HG03139 (cell line): ENCODE measurements around the gene ZNF436.

Experiments used
- ATAC-seq: cut with Tn5 transposase; IDR thresholded peaks from one replicate; pipeline ENCODE4 v1.9.1; 2021; ENCODE audit not compliant: unreplicated experiment

The ZNF436 gene

GRCh38 chr1:23367791-23368561 is 1.7 kb downstream of the ZNF436 start:
- peak; percentile 73 for ATAC-seq

GRCh38 chr1:23367451-23367790 is 2.2 kb downstream of the ZNF436 start:
- no peak for ATAC-seq

GRCh38 chr1:23366598-23366997 is 3.0 kb downstream of the ZNF436 start:
- no peak for ATAC-seq

GRCh38 chr1:23366146-23366545 is 3.5 kb downstream of the ZNF436 start:
- ATAC-seq = no peak

- no peak for ATAC-seq
These were observed 7.4 kb downstream of the ZNF436 start for GRCh38 chr1:23362218-23362713.

- ATAC-seq = no peak
These were observed 11.2 kb downstream of the ZNF436 start for GRCh38 chr1:23358310-23358875.

GRCh38 chr1:23357138-23357908 is 12.3 kb downstream of the ZNF436 start:
- ATAC-seq = no peak

- no peak for ATAC-seq
These were observed 13.0 kb downstream of the ZNF436 start for GRCh38 chr1:23356471-23357137.

GRCh38 chr1:23354245-23354644 is 15.4 kb downstream of the ZNF436 start:
- ATAC-seq = no peak

GRCh38 chr1:23352096-23352695 is 17.4 kb downstream of the ZNF436 start:
- no peak for ATAC-seq

GRCh38 chr1:23345920-23346319 is 23.7 kb downstream of the ZNF436 start:
- no peak for ATAC-seq

- ATAC-seq = no peak
These were observed 24.6 kb downstream of the ZNF436 start for GRCh38 chr1:23344987-23345472.

GRCh38 chr1:23344111-23344986 is 25.3 kb downstream of the ZNF436 start, which contains the start of gene HNRNPR:
Gene HNRNPR, minus strand, starts transcription at chr1:23344284. Its CDS starts 3,276 bp downstream, at chr1:23341008.
- ATAC-seq = peak; percentile 90

GRCh38 chr1:23343221-23344110 is 26.2 kb downstream of the ZNF436 start:
- ATAC-seq = peak; percentile 12

GRCh38 chr1:23341931-23342692 is 27.5 kb downstream of the ZNF436 start:
- ATAC-seq = no peak

- ATAC-seq = no peak
These were observed 30.0 kb downstream of the ZNF436 start for GRCh38 chr1:23339632-23340031.

GRCh38 chr1:23337869-23338268 is 31.8 kb downstream of the ZNF436 start:
- no peak for ATAC-seq

- no peak for ATAC-seq
These were observed 37.9 kb downstream of the ZNF436 start for GRCh38 chr1:23331713-23332112.
